Esophagus squamous epithelium (tissue), 4 donors: Measurements from ENCODE around the gene PARM1.

ENCODE experiments used
- POLR2A ChIP-seq, 4 donors: fragments of 450-650 bp; IDR thresholded peaks; one replicate each; pipeline ENCODE4 v1.6.1; 2017; ENCODE audit warnings: antibody characterized with exemption in 4 of 4, mild to moderate bottlenecking in 4 of 4, moderate library complexity in 3 of 4
- TF ChIP-seq, protein P1 (sequence below), 6 experiments: fragments of 450-650 bp in 4 of 6; fragments of 200-600 bp in 2 of 6; sonication (generic) in 2 of 6; IDR thresholded peaks; one replicate each; pipeline ENCODE4 v1.5.1; 2016 to 2019; ENCODE audit warnings: antibody characterized with exemption in 6 of 6, mild to moderate bottlenecking in 4 of 6, moderate library complexity in 4 of 6

DNA sequence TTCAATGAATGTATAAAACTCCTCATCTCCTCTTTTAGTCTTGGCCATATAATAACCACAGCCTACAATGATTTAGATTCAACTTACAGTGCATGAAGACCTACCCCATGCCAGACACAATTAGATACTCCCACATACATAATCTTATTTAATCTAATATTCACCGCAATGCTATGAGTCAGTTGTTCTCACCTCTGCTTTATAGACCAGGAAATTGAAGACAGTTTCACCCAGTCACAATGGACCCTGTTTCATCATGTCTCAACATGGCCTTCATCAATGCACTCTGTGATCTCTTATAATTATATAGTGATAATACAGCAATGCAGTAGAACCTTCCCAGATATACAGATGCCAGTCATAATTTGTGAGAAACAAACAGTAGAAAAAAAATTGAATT, 148.6 kb downstream of the PARM1 start:
- TF ChIP-seq, protein P1, sequence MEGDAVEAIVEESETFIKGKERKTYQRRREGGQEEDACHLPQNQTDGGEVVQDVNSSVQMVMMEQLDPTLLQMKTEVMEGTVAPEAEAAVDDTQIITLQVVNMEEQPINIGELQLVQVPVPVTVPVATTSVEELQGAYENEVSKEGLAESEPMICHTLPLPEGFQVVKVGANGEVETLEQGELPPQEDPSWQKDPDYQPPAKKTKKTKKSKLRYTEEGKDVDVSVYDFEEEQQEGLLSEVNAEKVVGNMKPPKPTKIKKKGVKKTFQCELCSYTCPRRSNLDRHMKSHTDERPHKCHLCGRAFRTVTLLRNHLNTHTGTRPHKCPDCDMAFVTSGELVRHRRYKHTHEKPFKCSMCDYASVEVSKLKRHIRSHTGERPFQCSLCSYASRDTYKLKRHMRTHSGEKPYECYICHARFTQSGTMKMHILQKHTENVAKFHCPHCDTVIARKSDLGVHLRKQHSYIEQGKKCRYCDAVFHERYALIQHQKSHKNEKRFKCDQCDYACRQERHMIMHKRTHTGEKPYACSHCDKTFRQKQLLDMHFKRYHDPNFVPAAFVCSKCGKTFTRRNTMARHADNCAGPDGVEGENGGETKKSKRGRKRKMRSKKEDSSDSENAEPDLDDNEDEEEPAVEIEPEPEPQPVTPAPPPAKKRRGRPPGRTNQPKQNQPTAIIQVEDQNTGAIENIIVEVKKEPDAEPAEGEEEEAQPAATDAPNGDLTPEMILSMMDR (IDR thresholded peaks at IDR 0.05), result no peak
- TF ChIP-seq POLR2A (IDR thresholded peaks at IDR 0.05), result no peak
